Spinal cord (tissue), 10 donors: ENCODE results near the gene ITPK1. TPM values are rescaled to one million over a fixed set of nuclear protein-coding genes. Genes with fewer than 3 reads are reported as not detected.

Experiments
- DNase-seq, 6 donors: peaks; one replicate each; pipeline versions ENCODE4 v3.0.0 to v3.0.0-alpha.2; 2013 to 2015; ENCODE audit warnings: low spot score in 6 of 6, low read depth in 4 of 6
- H3K27ac ChIP-seq: one replicate; pipeline ENCODE4 v1.5.1; 2013; ENCODE audit warnings: low read depth, low read length, control low read depth
- H3K27me3 ChIP-seq: one replicate; pipeline ENCODE4 v1.6.1; 2013; ENCODE audit warnings: low read length; ENCODE audit not compliant: control insufficient read depth, insufficient read depth
- H3K36me3 ChIP-seq: one replicate; pipeline ENCODE4 v1.6.1; 2013; ENCODE audit warnings: low read length; ENCODE audit not compliant: control insufficient read depth, insufficient read depth
- H3K4me1 ChIP-seq: one replicate; pipeline ENCODE4 v1.6.1; 2013; ENCODE audit warnings: low read length; ENCODE audit not compliant: control insufficient read depth, insufficient read depth
- H3K4me3 ChIP-seq: one replicate; pipeline ENCODE4 v1.5.1; 2013; ENCODE audit warnings: low read depth, low read length, control low read depth
- H3K9me3 ChIP-seq: one replicate; pipeline ENCODE4 v1.6.1; 2013; ENCODE audit warnings: low read length; ENCODE audit not compliant: control insufficient read depth, insufficient read depth
- WGBS: methylation state at CpG from one replicate; pipeline ENCODE4 v1.1.5; 2013; ENCODE audit warnings: missing lambda C conversion rate; ENCODE audit not compliant: insufficient coverage; 5-methylcytosine and 5-hydroxymethylcytosine counted together
- polyA plus RNA-seq, 2 donors: library from polyadenylated mRNA; unstranded; fragments of 120-200 nt; gene quantifications; one replicate each; pipeline ENCODE4 v1.2.1, GENCODE V29; 2013; ENCODE audit not compliant: insufficient read length in 2 of 2
- total RNA-seq, 2 donors: library from RNA; depleted of rRNA in 1 of 2; stranded (reverse); fragments of 120-200 nt in 1 of 2; fragments of >200 nt in 1 of 2; gene quantifications; one replicate each; pipeline versions ENCODE4 v1.2.3 to v1.2.4, GENCODE V29; 2013 to 2014
- donor health status: healthy.

The ITPK1 gene
- total and polyA plus RNA-seq, 4 donors: 33.8 to 147 (median 83.3) TPM

DNA sequence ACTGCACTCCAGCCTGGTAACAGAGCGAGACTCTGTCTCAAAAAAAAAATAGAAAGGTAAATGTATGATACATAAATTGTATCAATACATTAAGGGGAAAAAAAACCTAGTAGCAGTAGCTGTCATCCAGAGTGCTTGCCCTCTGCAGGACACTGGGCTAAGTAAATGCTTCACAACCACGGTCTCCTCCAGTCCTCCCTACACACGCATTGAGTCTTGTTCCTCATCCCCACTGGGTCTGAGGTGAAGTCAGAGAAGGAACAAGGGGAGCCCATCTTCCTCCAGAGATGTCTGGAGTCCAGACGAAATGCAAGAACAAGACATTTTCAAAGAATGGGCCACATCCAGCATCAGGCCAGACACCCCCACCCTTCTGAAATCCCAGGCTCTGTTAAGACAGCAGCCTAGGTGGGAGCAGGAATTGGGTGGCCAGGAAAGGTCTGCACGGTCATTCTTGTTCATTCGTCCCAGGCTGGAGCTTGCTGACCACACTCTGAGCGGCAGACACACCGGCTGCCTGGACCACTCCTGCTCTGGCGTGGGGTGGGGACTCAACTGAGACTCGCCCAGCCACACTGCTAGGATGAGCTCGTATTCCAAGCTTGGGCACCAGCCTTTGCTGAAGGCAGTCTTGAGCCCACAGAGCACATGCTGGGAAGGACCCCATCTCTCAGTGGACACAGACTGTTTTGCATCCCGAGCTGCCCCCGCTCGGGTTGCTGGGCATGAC, 147.3 kb downstream of the ITPK1 start:
- Histone ChIP-seq H3K9me3 (no peaks in the 10 kb centered on the region), H3K4me3 (no peak overlapping the region), H3K27me3 (no peaks in the 10 kb centered on the region), H3K27ac (no peak overlapping the region), H3K36me3 (peaks cover 11% of the 10 kb centered on the region), H3K4me1 (peaks cover 24% of the 10 kb centered on the region)
- 89% methylated on average over 12 of the region's 14 CpGs for WGBS
- no peak for DNase-seq

DNA sequence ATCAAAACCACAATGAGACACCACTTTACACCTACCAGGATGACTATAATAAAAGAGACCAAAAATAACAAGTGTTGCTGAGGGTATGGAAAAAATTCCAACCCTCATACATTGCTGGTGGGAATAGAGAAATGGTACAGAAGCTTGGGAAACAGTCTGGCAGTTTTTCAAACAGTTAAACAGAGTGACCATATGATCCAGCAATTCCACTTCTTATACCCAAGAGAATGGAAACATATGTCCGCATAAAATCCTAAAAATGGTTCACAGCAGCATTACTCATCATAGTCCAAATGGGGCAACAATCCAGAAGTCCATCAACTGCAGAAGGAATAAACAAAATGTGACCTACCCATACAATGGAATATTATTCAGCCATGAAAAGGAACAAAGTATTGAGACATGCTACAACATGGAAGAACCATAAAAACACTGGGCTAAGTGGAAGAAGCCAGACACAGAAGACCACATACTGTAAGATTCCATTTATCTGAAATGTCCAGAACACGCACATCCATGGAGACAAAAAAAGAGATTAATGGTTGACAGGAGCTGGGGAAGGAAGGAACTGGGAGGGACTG, 148.3 kb downstream of the ITPK1 start:
- no peak overlapping the region for H3K4me3 ChIP-seq
- no peak for DNase-seq
- H3K36me3 ChIP-seq: peaks cover 15% of the 10 kb centered on the region
- WGBS: 100% methylated on average over 1 of the region's 2 CpGs
- no peaks in the 10 kb centered on the region for H3K9me3 ChIP-seq
- H3K4me1 ChIP-seq: peaks cover 17% of the 10 kb centered on the region
- H3K27ac ChIP-seq: no peak overlapping the region
- no peaks in the 10 kb centered on the region for H3K27me3 ChIP-seq

DNA sequence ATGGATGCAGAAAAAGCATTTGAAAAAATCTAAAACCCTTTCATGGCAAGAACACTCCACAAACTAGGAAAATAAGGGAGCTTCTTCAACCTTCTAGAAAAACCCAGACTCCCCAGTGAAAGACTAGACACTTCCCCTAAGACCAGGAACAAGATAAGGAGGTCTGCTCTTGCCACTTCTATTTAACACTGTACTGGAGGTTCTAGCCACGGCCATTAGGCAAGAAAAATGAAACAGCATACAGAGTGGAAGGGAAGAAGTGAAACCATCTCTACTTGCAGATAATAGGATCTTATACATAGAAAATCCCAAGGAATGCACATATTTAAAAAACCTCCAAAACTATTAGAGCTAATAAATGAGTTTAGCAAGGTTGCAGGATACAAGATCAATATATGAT, 150.4 kb downstream of the ITPK1 start:
- Histone ChIP-seq H3K4me1 (peaks cover 22% of the 10 kb centered on the region), H3K27ac (no peak overlapping the region)
- no CpG with 5 or more reads among the region's 1 CpG for WGBS

DNA sequence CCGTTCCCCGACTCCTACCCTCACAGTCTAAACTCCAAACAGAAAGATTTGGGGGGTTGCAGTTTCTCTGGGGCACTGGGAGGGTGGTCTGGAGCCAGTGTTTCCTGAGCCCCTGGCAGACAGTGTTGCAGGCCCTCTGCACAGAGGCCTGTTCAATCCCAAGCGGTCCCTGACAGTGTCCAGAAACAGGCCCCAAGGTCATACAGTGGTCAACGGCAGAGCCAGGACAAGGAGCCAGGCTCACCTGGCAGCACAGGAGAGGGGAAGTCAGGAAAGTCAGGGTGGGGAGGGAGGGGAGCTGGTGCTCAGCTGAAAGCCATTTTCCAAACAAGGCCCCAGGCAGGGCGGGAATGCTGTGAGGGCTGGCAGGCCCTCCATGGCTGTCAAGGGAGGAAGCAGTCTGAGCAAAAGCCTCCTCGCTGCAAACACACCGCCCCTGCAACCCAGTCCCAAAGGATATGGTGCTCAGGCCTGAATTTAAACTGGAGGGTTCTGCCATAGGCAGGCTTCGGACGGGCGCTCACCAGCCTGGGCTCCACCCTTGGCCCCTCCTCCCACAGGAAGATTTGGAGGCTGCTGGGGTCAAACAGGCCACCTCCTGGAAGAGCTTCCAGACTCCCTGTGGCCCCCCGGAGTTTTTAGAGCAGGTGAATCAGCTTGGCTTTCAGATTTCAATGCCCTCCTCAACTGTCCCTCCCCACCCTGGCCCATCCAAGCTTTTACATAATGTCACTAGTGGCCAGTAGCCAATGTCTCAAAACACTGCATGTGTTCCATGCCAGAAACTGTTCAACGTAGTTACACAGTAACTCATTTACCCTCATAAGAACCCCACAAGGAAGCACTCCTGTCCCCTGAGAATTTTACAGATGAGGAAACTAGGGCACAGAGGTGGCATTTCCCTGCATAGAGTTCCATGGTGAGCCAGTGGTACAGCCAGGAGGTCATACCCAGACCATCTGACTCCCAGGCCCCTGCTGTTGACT, 151.3 kb downstream of the ITPK1 start:
- H3K27ac ChIP-seq: no peak overlapping the region
- no peak overlapping the region for H3K4me3 ChIP-seq
- no peaks in the 10 kb centered on the region for H3K9me3 ChIP-seq
- H3K27me3 ChIP-seq: no peaks in the 10 kb centered on the region
- WGBS: 86% methylated on average over 9 of the region's 12 CpGs
- no peak for DNase-seq
- peaks cover 35% of the 10 kb centered on the region for H3K36me3 ChIP-seq
- H3K4me1 ChIP-seq: peaks cover 30% of the 10 kb centered on the region

More for the DNA sequence above, 150.4 kb downstream of the ITPK1 start:
- H3K4me3 ChIP-seq: no peak overlapping the region
- H3K9me3 ChIP-seq: no peaks in the 10 kb centered on the region
- H3K27me3 ChIP-seq: no peaks in the 10 kb centered on the region
- H3K36me3 ChIP-seq: peaks cover 31% of the 10 kb centered on the region
- DNase-seq: no peak

DNA sequence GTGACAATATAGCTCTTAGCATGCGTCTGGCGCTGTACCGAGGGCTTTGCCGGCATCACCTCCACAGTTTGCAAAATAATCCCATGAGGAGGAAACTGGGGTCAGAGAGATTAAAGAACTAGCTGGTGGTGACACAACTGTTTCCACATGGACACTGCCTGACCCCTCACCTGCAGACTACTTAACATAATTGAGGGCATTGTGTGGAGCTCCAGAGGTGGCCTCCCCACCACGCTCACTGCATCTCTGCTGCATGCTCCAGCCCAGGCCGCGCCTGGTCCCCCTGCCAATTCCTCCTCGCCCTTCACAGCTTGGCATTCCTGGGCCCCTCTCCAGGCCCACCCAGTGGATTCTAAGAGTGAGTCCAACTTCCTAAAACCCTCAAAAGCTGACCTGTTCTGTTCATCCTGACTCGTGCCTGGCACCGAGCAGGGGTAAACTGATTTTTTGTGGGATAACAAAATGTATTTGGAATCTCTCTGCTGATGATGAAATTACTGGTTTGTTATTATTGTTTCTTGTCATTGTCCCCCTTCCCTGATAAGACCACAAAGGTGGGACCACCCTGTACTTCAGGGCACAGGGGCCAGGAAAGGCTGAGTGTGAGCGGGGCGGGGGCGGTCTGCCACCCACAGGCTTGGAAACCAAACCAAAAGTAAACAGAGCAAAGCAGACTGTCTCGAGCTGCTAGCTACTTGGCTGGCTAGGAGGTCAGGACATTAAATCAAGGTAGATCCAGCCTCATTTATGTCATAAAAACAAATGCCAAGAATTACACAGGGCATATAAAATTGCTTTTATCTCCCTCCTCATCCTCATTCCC, 152.2 kb downstream of the ITPK1 start:
- Histone ChIP-seq H3K9me3 (no peaks in the 10 kb centered on the region), H3K36me3 (peaks cover 38% of the 10 kb centered on the region), H3K27me3 (no peaks in the 10 kb centered on the region), H3K27ac (no peak overlapping the region), H3K4me1 (peaks cover 39% of the 10 kb centered on the region), H3K4me3 (no peak overlapping the region)
- DNase-seq: peak in 2 of 6 donors; percentile 19 to 56
- 59% methylated on average over 11 of the region's 14 CpGs for WGBS

DNA sequence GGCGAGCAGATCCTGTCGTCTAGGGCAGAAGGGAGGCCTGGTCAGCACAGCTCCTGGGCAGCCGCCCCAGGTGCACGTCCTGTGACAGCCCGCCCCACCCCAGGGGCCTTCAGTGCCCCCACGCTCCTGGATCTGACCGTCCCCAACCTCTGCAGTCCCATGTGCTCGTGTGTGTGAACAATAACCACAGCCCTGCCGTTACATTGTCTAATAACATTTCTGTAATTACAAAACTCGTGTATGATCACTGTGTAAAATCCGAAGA, 153.0 kb downstream of the ITPK1 start:
- WGBS: 92% methylated on average over 6 of the region's 11 CpGs
- DNase-seq: no peak
- H3K4me3 ChIP-seq: no peak overlapping the region
- H3K4me1 ChIP-seq: peaks cover 47% of the 10 kb centered on the region
- peaks cover 46% of the 10 kb centered on the region for H3K36me3 ChIP-seq
- H3K27me3 ChIP-seq: no peaks in the 10 kb centered on the region
- no peak overlapping the region for H3K27ac ChIP-seq
- H3K9me3 ChIP-seq: no peaks in the 10 kb centered on the region

DNA sequence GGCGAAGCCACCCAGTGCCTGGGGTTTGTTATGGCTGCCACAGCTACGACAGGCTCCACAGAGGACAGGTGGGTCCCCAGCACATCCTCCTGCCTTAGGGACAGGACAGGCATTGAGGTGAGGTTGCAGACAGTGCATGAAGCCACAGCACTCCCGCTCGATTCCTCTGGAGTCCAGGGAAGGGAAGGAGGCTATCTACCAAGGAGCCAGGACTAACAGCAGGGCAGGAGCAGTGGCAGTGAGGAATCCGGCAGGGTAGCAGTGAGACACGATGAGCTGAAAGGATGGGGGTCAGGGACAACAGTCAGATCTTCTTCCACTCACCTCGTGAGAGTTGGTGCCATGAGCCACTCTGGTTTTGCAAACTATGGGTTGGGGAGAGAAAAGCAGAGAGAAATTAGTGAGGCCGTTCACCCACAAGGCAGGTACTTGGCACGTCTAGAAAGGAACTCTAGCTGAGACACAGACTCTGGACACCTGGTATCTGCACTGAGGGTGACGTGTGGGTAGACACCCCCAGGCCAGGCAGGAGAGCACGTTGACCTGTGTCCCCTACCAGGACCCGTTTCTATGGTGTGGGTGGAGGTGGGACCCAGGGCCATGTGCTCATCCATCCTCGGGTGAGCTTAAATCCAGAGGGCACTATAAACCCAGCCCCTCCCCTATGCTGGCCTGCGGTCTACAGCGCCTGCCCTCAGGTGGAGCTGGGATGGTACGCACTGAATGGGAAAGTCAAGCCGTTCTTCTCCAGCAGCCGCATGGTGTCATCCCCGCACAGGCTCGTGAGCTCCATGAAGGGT, 153.5 kb downstream of the ITPK1 start:
- no peak for DNase-seq
- peaks cover 51% of the 10 kb centered on the region for H3K36me3 ChIP-seq
- no peaks in the 10 kb centered on the region for H3K9me3 ChIP-seq
- no peaks in the 10 kb centered on the region for H3K27me3 ChIP-seq
- H3K27ac ChIP-seq: no peak overlapping the region
- no peak overlapping the region for H3K4me3 ChIP-seq
- 95% methylated on average over 18 of the region's 20 CpGs for WGBS
- H3K4me1 ChIP-seq: peaks cover 52% of the 10 kb centered on the region

DNA sequence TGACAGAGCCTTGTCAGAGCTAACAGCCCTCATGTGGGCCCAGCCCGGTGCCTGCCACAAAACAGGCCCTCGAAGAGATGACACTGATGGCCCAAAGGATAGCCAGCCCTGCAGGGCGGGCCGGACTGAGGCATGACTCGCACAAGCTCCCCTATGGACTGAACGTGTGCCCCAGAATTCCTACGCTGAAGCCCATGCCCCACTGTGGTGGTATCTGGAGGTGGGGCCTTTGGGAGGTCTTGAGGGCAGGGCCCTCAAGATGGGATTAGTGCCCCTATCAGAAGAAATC, 154.2 kb downstream of the ITPK1 start:
- WGBS: 97% methylated on average over 7 of the region's 7 CpGs
- H3K4me1 ChIP-seq: peaks cover 57% of the 10 kb centered on the region
- H3K9me3 ChIP-seq: no peaks in the 10 kb centered on the region
- no peak overlapping the region for H3K27ac ChIP-seq
- H3K36me3 ChIP-seq: peaks cover 57% of the 10 kb centered on the region
- DNase-seq: no peak
- H3K27me3 ChIP-seq: no peaks in the 10 kb centered on the region
- H3K4me3 ChIP-seq: no peak overlapping the region
